HG03457 (cell line): ENCODE measurements around the gene TNFAIP1.
"Not testable (repeated sequence)": the region's sequence is repeated elsewhere in the genome, so short reads cannot be mapped to it uniquely, and the experiment has no call there.

Source experiments
- ATAC-seq: cut with Tn5 transposase; IDR thresholded peaks from one replicate; pipeline ENCODE4 v1.9.1; 2021; ENCODE audit warnings: moderate number of reproducible peaks; ENCODE audit not compliant: unreplicated experiment

TNFAIP1 gene

GRCh38 chr17:28324781-28325180, 10.8 kb upstream of the TNFAIP1 start:
- ATAC-seq, result no peak

GRCh38 chr17:28325211-28325610, 10.3 kb upstream of the TNFAIP1 start:
- ATAC-seq, result no peak

GRCh38 chr17:28326114-28326513, 9.4 kb upstream of the TNFAIP1 start:
- no peak for ATAC-seq

- ATAC-seq, result no peak
Observed at GRCh38 chr17:28327031-28327607, 8.4 kb upstream of the TNFAIP1 start.

- ATAC-seq, result no peak
Observed at GRCh38 chr17:28327709-28328108, 7.9 kb upstream of the TNFAIP1 start.

GRCh38 chr17:28328325-28328724, 7.2 kb upstream of the TNFAIP1 start:
- ATAC-seq, result no peak

GRCh38 chr17:28330671-28331070, 4.9 kb upstream of the TNFAIP1 start:
- no peak for ATAC-seq

- ATAC-seq, result no peak
Observed at GRCh38 chr17:28331891-28332420, 3.6 kb upstream of the TNFAIP1 start.

- ATAC-seq, result no peak
Observed at GRCh38 chr17:28333083-28333746, 2.3 kb upstream of the TNFAIP1 start.

GRCh38 chr17:28334171-28334570, 1.4 kb upstream of the TNFAIP1 start:
- no peak for ATAC-seq

GRCh38 chr17:28334666-28335200, 828 bp upstream of the TNFAIP1 start:
- ATAC-seq, result no peak

- no peak for ATAC-seq
Observed at GRCh38 chr17:28335959-28336871, 654 bp downstream of the TNFAIP1 start.

- no peak for ATAC-seq
Observed at GRCh38 chr17:28338056-28338768, 2.7 kb downstream of the TNFAIP1 start.

- not testable (repeated sequence) for ATAC-seq
Observed at GRCh38 chr17:28338769-28339212, 3.2 kb downstream of the TNFAIP1 start.

- no peak for ATAC-seq
Observed at GRCh38 chr17:28339431-28339830, 3.9 kb downstream of the TNFAIP1 start.

- ATAC-seq, result no peak
Observed at GRCh38 chr17:28340374-28340773, 4.8 kb downstream of the TNFAIP1 start.

- ATAC-seq, result no peak
Observed at GRCh38 chr17:28341516-28341915, 6.0 kb downstream of the TNFAIP1 start.

GRCh38 chr17:28342313-28342712, 6.8 kb downstream of the TNFAIP1 start:
- no peak for ATAC-seq

GRCh38 chr17:28343491-28343932, 8.0 kb downstream of the TNFAIP1 start:
- ATAC-seq, result no peak

- no peak for ATAC-seq
Observed at GRCh38 chr17:28344011-28344410, 8.4 kb downstream of the TNFAIP1 start.
